Endometrium (tissue), 2 donors: ENCODE results near the gene VAMP2.

Source experiments
- FAIRE-seq: peaks from 2 replicates; lab custom pipeline; 2012; peaks lifted over from hg19 to GRCh38; lab: Jason Lieb, UNC
- donor health status: control.
- donor health status: control.

VAMP2 gene

DNA sequence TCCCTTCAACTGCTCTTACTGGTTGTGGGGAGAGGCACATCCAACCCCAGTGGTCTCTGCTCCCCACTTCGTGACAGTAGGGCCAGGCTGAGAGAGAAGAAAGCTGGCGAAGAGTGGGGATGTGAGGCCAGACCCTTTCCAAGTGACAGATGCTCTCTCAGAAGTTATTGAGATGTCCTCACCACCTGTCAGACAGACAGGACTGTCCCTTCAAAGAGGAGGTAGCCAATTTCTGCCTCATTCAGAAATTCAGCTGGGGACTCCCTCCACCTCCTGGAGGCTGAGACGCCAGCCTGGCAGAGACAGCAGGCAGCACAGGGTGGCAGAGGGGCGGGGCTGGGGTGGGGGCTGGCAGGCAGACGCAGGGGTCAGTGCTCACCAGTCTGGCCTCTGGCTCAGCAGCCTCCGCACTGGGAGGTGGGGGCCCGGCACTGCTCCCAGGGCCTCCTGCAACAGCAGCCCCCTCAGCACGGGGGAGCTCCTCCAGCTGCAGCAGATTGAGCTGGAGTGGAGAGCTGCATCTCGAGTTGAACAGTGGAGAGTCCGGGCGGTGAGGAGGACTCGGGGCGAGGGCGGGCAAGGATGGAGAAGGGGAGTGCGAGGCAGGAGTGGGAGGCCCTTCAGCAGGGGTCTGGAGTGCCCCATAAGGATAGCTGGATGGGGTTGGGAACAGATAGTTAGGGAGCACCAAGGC, 19.7 kb downstream of the VAMP2 start:
- no peak for FAIRE-seq

DNA sequence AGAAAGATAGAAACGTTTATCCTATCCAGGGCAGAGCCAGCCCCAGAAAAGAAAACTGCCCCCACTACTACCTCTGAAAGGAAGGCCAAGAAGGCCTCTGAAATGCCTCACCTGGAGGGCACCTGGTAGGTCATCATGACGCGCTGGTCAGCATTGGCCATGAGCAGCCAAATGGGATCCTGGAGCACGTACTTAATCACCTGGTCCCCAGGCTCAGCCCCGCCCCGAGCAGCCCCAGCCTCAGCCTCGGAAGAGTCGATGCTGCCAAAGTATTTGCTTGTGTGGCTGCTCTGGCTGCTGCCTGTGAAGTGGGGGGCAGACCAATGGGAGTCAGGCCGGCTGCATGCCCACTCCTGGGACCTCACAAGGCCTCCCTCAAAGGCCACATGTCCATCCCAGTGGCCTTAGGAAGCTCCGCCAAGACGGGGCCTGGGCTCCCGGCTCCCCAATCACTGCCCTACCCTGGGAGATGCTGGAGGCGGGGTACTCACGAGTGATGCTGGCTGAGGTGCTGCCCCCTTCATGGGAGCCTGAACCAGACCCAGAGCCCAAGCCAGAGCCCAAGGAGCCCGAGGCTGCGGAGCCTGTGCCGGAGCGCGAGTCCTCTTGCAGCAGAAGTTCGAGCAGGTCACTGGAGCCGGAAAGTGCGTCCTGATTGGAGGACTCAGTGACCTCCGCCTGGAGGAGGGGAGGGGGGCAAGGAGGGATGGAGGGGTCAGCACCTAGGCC, 20.4 kb downstream of the VAMP2 start:
- FAIRE-seq = no peak

DNA sequence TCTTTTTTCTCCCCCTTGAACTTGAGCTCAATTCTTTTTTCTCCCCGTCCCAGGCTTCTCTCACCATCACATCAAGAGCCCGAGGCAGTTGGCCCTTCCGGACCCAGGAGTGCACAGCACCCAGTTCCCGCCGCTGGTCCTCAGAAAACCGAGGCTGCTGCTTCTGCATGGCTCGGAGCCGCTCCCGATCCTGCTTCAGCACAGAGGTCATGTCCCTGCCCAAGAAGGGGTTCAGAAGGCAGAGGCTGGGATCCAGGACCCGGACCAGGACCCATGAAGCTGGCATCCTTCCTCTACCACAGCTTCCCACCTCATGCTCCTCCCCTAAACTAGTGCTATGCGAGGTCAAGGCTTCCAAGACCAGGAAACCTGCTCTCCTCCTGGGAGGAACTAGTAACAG, 21.0 kb downstream of the VAMP2 start:
- FAIRE-seq = no peak

DNA sequence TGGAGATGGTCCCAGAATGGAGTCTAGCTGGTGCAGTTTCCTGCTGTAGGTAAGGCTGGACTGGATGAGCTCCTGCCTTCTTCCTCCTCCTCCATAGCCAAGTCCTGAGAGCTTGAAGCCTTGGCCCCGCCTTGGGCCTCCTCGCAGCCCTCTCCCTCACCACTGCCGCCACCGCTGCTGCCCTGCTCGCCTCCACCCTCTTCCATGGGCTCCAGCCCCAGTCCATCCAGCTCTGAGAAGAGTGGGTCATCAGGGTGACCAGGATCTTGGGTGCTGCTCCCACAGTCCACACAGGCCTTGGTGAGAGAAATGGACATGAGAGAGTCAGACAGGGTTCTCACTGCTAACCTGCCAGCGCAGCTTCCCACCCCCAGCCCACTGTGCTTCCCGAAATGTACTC, 21.7 kb downstream of the VAMP2 start:
- FAIRE-seq = no peak

DNA sequence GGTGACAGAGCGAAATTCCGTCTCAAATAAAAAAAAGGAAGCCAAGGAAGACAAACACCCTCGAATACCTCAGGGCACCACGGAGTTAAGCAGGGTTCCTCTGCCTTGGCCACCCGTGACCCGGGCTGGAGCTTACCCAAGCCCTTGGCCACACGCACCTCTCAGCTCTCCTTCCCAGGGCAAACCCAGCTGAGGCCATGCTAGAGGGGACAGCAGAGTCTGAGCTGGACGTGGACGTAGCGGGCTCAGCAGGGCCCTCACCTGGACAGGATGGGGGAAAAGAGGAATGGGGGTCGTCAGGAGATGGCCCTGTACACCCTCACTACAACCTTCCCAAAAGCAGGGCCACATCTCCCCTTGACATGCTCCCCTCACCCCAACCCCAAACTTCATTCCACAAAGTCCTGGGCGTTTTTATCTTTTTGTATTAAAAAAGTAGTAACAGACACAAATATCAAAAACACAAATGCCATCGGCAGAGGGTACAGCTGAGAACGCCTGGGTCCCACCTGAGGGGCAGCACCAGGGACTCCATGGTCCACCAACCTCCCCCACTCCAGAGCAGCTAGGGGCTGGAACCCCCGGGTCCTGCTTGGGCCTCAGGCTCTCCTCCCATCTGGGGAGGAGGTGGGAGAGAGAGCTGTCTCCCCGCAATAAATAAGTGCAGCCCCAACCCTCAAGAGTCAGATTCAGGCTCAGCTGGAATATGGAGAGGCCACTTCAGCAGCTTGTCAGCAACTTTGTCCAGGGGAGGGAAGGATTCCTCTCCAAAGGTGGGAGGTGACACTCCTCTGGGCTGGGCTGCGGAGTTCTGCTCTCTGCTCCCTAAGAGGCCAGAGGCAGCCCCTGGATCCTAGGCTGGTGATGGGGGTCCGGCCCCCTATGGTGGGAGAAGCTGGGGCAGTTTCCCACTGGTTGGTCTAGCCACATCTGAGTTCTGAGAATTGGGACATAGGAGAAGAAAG, 22.4 kb downstream of the VAMP2 start:
- FAIRE-seq = no peak

DNA sequence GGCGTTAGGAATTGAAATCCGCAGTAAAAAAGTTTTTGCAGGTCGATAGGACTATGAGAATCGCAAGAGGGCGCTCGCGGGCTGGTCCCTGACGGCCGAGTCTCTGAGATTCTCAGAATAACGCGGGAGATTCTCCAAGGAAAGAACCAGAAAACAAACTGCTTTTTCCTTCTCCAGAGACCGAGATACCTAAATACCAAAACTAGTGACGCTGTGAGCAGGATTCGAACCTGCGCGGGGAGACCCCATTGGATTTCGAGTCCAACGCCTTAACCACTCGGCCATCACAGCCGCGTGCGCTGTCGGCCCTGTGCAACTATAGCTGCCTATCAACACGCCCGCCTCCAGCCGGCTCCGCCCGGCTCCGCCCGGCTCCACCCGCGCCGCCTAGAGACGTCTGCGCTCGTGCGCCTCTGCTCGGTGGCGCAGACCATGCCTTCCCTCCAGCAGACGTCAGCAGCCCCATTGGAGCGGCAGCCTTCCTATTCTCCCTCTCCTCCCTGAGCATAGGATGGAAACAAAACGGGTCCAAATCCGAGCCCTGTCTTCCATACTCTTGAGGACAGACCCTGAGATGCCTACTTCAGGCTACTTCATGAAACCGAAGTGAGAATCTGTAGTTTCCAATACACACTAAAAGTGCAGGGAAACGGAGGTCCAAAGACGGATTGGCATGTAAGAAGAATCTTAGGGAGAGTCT, 23.9 kb downstream of the VAMP2 start:
- FAIRE-seq = peak; percentile 98

DNA sequence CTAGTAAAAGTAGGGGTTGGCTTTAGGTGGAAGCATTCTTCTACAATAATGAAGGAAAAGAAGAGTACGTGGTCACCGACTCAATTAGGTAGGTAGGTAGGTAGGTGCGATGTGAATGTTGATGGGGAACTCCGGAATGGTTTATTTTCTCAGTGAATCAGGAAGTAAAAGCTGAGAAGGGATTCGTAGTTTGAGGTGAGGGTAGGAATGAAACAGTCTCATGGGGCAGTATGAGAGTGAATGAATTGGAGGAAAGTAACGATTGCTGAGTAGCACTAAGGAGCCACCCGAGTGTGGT, 24.4 kb downstream of the VAMP2 start:
- FAIRE-seq = no peak

DNA sequence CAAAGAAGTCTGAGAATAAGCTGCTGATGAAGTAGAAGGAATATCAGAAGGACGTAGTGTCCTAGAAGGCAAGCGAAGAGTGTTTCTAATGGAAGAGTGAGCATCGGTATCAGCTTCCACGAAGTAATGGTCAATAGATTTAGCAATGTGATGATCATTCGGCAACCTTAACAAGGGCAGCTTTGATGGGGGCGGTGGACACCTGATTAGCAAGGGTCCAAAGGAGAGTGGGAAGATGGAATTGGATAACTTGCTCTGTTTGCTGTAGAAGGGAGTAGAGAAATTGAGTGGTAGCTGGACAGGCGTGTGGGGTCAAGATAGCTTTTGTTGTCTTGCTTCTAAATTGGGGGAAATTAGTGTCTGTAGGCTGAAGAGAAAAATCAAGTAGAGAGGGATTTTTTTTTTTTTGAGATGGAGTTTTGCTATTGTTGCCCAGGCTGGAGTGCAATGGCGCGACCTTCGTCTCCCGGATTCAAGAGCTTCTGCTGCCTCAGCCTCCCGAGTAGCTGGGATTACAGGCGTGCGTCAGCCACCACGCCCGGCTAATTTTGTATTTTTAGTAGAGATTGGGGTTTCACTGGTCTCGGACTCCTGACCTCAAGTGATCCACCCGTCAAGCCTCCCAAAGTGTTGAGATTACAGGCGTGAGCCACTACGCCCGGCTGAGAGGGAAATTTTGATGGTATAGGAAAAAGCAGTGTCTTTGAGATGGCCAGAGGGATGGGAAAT, 24.9 kb downstream of the VAMP2 start:
- no peak for FAIRE-seq

DNA sequence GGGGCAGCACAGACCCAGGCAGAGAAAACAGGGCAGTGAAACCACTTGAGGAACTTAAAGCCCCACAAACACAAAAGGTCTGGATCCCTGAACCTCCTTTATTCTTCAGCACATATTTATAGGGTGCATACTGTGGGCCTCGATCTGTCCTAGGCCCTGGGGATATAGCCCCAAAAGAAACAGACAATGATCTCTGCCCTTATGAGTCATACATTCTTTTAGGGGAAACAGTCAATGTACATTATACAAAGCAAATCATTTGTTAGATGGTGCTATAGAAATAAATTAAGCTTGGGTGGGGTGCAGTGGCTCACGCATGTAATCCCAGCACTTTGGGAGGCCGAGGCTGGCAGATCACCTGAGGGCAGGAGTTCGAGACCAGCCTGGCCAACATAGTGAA, 28.8 kb downstream of the VAMP2 start:
- FAIRE-seq = no peak

DNA sequence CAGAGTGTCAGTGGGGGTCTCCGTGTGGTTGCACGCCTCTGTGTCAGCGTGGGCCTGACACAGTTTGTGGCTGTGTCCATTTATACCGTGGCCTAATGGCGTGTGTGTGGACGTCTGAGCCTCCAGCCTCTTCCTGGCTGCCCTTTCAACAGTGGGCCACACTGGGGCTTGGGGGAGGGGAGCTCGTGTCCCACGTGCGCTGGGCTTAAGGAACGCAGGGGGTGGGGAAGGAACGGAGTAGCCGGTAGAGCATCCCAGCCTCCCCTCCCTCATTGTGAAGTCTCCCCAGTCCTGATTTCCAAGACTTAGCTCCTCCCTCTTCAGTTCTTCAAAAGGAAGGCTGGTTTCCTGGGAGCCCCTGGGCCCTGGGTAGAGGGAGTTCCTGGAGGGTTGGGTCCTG, 29.3 kb downstream of the VAMP2 start:
- no peak for FAIRE-seq

DNA sequence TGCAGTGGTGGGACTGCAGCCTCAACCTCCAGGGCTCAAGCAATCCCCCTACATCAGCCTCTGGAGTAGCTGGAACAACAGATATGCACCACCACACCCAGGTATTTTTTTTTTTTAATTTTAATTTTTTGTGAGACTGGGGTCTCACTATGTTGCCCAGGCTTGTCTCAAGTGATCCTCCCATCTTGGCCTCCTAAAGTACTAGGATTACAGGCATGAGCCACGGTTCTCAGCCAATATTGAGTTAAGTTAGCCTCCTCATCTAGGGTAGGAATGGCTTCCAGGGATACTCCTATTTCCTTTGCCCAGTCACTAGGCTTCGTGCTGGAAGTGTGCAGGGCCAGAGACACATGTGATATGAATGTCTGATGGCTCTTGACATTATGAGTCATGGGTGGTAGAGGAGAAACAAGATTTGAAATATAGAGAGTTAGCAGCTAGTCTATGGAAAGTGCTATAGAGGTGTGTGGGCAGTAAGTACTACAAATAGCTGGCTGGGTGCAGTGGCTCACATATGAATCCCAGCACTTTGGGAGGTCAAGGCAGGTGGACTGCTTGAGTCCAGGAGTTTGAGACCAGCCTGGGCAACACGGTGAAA, 30.8 kb downstream of the VAMP2 start:
- no peak for FAIRE-seq

DNA sequence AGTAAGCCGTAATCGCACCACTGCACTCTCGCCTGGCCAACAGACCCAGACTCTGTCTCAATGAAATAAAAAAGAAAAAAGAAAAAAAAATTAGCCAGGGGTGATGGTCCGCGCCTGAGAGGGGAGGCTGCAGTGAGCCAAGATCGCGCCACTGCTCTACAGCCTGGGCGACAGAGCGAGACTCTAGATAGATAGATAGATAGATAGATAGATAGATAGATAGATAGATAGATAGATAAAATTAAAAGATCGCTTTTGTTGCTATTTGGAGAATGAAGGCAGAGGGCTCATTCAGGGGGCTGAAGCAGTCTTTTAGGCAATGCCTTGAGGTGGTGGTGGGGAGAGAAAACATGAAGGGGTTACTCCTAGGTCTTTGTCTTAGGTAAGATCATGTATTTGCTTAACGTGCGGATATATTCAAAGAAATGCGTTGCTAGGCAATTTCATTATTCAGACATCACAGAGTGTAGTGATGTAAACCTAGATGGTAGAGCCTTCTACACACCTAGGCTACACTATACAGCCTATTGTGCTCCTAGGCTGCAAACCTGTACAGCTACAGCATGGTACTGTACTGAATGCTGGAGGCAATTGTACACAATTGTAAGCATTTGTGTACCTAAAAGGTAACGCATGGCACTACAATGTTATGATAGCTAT, 34.5 kb downstream of the VAMP2 start:
- no peak for FAIRE-seq

DNA sequence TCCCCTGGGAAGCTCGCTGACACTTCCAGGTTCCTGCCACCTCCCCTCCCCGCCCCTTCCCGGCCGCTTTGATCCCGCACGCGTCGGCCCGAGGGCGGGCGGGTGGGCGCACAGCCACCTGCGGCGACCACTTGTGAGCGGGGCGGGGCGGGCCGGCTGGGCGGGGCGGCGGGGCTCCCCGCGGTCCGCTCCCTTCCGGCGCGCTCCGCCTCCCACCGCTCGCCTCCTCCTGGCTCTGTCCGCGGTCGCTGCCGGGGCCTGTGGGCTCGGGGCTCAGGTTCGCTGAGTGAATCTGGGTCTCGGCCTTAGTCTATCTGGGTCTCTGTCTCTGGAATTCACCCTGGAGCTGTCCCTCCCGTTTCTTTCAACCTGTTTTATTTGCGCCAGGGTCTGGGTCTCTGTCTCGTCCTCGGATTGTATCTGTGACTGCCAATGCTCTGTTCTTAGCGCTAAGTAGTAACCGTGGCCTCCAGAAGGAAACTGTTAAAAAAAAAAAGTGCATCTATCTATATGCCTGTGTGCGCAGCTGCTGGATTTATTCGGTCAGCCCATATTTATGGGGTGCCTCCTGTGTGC, 36.2 kb downstream of the VAMP2 start:
- no peak for FAIRE-seq

DNA sequence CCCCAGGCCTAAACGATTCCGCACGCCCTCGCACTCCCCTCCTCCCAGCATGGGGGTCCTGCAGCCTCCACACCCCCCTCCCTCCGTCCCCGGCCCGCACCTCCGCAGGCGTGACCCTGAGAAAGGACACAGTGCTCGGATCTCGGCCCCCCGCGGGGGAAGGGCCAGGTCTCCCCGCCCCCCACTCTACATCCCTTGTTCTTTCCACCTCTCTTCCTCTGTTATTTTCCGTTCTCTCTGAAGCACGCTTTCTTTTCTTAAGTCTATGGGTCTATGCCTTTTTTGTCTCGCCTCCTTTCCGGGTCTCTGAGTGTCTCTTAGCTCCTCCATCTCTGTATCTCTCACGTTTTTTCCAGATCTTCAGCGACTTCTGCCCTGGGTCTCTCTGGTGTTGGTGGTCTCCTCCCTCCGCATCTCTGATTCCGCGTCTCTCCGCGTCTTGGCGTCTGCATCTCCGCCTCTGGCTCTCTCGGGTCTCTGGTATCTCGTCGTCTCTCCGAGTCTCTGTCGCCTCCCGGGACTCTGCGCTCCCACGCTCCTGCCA, 36.7 kb downstream of the VAMP2 start:
- no peak for FAIRE-seq

DNA sequence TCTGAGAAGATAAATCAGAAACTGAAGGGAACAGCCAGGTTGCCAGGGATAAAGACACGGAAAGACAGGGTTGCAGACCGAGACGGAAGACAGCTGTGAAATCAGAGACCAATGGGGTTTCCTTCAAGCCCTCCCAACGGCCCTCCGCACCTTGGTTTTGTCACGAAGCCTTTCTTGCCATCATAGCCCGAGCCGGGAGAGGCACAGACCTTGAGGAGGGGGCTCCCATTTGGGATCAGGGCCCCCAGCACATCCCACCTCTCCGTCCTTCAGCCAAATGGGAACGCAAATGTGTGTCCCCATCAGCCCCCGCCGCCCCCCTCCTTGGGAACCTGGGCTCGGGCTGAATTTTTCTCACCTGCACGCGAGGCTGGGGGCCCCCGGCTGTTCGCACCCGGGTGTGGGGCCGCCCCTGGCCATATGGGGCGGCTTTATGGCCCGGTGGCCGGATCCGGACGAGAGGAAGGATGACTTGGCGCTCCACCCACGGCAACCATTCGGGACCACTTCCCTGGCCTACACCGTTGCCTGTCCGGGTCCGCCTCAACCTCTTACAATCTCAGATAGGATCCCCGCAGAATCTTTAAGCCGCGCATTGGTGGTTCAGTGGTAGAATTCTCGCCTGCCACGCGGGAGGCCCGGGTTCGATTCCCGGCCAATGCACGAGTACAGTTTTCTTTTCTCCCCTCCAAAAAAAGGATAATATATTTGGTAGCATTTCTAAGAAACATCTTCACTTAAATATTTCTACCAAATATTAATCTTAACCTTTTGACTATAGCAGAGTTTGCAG, 37.4 kb downstream of the VAMP2 start:
- FAIRE-seq = no peak

DNA sequence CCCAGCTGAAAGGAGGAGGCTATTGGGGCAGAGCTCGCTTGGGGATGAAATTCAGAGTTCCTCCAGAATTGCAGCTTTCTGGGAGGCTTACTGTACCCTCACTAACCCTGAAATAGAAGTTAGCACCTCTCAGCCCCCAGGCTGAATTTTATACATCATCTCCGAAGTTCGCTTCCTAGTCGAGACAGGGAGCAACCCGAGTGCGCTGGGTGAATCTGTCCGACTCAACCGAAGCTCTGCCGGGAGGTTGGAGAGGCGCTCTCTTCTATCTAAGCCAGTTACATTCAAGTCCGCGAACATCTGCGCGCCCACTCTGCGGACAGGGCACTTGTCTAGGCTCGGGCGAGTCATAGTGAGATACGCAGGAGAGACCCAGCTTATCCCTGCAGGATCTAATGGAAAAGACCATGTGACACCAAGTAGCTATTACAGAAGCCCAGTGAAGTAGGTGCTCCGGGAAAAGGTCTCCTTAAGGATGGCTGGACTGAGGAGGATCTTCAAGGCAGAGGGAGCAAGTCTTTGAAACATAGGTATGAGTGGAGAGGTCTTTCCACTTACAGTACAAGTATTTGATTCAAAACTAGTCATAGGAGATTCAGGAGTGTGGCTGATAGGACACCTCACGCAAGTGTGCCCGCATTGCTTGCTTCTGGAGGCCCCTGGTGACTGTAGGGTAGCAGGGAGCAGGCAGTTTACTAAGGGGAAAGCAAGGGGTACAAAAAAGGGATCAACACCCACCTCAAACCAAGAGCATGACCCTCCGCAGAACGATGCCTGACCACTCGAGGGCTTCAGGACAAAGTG, 38.2 kb downstream of the VAMP2 start:
- FAIRE-seq = no peak

DNA sequence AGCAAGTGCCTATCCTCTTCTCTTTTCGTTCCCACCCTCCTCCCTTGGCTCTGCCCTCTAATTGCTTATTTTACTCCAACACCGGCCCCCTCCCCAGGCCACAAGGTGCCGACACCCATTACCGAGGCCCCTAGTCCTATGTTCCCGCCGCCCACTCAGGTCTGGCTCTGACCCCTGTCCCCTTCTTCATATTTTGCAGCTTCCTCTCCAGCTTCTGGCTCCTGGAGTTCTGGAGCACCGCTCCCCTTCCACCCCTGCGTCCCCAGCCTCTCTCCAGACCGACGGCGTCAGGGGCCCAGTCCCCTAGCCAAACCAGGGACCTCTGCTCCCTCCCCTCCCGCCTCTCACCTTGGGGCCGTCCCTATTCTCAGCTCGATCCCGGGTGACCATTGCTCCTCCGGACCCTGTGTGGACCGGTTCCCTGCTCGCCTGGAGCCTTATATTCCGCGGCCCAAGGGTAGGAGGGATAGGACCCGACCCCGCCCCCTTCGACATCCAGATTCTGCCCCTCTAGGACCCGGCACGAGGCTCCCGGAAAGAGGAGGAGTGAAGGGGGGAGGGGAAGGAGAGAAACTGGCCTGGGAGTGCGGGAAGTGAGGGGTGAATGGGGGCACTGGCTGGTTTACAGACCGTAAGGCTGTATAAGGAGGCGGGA, 38.9 kb downstream of the VAMP2 start, which contains the start of gene HES7:
HES7 (minus strand) TSS at position 412 of the 655 bp plus-strand sequence; CDS start at position 390, 22 bp downstream.
- FAIRE-seq = no peak
